Measurements from ENCODE around the gene SOAT2.

Gene SOAT2

DNA sequence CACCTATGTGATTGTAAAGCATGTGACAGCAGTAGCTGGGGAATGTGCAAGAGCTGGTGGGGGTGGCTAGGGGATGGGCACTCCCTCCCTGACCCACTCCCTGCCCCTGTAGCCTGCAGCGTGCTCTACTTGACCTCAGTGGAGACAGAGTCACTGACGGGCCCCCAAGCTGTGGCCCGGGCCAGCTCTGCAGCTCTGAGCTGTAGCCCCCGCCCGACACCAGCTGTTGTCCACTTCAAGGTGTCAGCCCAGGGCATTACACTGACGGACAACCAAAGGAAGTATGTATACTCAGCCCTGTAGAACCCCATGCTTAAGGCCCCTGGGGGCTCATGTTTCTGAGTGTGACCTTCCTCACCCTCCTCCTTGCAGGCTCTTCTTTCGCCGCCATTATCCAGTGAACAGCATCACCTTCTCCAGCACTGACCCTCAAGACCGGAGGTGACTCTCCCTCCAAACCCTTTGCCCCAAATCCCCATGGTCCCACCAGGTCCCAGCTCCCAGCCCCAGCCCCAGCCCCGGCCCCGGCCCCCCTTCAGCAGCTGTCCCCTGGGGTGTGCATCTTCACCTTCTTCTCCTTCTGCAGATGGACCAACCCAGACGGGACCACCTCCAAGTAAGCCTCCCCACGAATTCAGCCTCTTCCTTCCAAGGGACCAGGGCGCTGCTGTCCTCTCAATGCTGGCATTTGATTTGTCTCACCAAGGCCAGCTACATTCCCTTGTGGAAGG is 40.1 kb upstream of the SOAT2 start:
- Mint-ChIP-seq H3K9me3 (no peaks in the 10 kb centered on the region), H3K27ac (no peak overlapping the region)

DNA sequence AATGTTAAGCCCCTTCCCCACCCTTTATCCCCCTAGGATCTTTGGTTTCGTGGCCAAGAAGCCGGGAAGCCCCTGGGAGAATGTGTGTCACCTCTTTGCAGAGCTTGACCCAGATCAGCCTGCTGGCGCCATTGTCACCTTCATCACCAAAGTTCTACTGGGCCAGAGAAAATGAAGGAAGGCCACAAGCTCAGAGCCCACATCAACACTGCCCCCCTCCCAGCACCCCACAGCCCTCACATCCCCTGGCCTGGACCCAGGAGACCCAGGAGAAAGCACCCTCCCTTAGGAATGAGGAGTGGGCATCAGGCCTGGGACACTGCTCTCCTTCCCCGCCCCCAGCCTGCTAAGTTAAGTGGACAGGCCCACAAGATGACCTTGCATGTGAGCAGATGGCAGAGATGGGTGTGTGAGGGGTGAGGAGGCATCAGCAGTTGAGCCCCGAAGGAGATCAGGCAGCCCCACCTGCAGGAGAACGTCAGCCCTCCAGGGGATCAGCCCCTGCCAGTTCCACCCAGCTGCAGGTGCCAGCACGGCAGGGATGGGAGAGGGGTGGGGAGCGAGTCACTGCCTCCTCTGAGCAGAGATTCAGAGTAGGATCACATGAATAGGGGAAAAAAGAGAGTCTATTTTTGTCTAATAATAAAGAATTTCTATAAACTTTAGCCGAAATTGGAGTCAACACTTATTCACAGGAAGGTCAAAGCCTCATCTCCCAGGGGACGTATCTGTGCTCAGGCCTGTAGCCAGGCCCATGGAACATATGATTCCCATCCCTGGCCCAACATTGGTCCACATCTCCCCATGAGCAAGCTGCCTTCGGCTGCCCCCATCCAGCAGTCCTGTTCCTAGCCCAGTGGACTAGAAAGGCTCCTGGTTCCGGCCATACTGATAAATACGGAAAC is 39.3 kb upstream of the SOAT2 start:
- H3K27ac Mint-ChIP-seq = no peak overlapping the region
- no peaks in the 10 kb centered on the region for H3K27me3 Mint-ChIP-seq
- peaks cover 15% of the 10 kb centered on the region for H3K36me3 Mint-ChIP-seq (ENCODE audit: low read depth)
- H3K9me3 Mint-ChIP-seq = no peaks in the 10 kb centered on the region
- H3K4me3 Mint-ChIP-seq = no peak overlapping the region
- H3K4me1 Mint-ChIP-seq (ENCODE audit: low read depth) = peaks cover 5% of the 10 kb centered on the region

More for the DNA sequence above, 40.1 kb upstream of the SOAT2 start:
- no peak overlapping the region for H3K4me3 Mint-ChIP-seq
- H3K27me3 Mint-ChIP-seq = no peaks in the 10 kb centered on the region
- H3K4me1 Mint-ChIP-seq (ENCODE audit: low read depth) = peaks cover 5% of the 10 kb centered on the region
- peaks cover 15% of the 10 kb centered on the region for H3K36me3 Mint-ChIP-seq (ENCODE audit: low read depth)

DNA sequence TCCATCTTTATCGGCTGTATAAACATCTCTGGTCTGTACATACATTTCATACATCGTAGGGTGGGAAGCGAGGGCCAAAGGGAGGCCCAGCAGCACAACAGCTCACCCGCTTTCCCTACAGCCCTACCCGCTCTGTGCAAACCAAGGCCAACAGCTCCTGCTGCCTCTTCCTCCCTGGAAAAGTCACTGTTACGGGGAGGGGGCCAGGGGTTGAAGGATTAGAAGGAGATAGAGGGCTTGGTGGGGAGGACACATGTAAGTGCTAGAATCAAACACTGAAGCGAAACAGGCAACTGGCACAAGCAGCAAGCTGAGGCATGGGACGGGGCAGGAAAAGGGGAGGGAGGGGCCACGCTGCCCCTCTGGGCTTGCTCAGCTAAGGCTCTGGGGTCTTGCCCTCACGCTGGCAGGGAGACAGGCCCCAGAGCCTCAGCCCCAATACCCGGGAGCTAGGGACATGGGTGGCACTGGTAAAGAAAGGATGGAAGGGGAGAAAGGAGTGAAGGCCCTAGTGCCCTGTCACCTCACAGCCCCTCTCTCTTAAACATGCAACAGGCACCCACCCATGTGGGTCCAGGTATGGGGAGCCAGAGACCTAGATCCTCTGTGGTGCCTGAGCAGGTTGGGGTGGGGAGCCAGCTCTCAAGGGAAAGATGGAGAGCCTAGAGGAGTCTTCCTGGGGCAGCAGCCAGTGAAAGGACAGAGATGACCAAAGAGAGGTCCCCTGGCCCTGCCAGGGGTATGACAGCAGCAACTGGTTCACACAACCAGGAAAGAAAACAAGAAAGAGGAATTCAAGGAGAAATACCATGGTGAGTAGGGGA is 38.5 kb upstream of the SOAT2 start:
- no peaks in the 10 kb centered on the region for H3K9me3 Mint-ChIP-seq
- peaks cover 15% of the 10 kb centered on the region for H3K36me3 Mint-ChIP-seq (ENCODE audit: low read depth)
- H3K4me1 Mint-ChIP-seq (ENCODE audit: low read depth) = peaks cover 5% of the 10 kb centered on the region
- H3K27me3 Mint-ChIP-seq = no peaks in the 10 kb centered on the region
- H3K27ac Mint-ChIP-seq = no peak overlapping the region
- H3K4me3 Mint-ChIP-seq = no peak overlapping the region

DNA sequence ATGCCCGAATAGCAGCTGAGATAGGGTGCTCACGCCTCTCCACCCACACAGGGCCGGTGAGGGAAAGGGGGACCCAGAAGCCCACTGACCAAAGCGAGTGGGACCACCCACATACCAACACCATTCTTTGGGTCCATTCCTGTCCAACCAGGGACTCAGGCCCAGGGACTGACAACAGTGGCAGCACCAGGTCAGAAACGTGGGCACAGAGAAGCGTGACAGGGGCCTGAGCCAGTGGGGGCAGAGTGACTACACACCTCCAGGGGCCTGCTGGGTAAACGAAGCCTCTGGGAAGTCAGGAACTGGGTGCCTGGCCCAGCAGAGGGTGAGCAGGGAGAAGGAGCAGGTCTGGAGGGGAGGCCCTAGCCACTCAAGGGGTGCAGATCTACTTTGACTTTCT is 37.8 kb upstream of the SOAT2 start:
- peaks cover 5% of the 10 kb centered on the region for H3K4me1 Mint-ChIP-seq (ENCODE audit: low read depth)
- H3K27ac Mint-ChIP-seq = no peak overlapping the region
- H3K27me3 Mint-ChIP-seq = no peaks in the 10 kb centered on the region
- peaks cover 15% of the 10 kb centered on the region for H3K36me3 Mint-ChIP-seq (ENCODE audit: low read depth)
- H3K4me3 Mint-ChIP-seq = no peak overlapping the region
- no peaks in the 10 kb centered on the region for H3K9me3 Mint-ChIP-seq

DNA sequence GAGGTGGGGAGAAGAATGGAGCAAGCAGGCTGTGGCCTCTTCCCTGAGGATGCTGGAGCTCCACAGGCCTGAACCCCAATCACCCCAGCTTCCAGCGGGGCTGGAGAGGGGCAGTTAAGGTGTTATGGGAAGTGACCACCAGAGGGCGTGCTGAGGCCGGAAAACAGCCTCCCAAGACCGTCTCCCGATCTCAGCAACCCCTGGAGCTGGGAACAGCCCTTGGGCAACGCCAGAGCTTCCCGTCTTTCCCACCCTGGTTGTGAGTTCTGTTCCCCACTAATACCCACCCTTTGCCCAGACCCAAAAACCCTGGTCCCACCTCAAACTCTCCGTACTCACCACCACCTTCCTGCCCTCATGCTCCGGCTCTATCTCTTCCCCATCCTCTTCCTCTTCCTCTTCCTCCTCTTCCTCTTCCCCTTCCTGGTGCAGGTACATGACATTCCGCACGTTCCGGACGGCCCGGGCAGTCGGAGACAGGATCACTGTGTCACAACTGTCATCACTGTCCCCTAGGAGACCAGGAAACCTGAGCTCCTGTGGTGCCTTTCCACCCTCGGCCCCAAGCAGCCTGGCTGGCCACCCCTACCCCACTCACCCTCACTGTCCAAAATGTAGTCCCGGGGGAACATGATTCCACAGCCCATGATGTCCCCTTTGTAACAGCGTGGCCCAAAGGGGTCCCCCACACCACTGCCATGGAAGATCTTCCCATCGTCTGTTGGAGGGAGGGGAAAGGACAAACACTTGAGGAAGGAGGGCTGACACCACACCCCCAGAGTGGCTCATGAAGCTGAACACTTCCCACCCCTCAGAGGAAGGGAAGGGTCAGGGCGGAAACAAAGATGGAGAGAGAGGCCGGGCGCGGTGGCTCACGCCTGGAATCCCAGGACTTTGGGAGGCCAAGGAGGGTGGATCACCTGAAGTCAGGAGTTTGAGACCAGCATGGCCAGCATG is 37.0 kb upstream of the SOAT2 start:
- Mint-ChIP-seq H3K27ac (peak overlapping the region; percentile 51), H3K36me3 (ENCODE audit: low read depth) (peaks cover 15% of the 10 kb centered on the region), H3K4me1 (ENCODE audit: low read depth) (peaks cover 10% of the 10 kb centered on the region), H3K4me3 (no peak overlapping the region), H3K9me3 (no peaks in the 10 kb centered on the region), H3K27me3 (no peaks in the 10 kb centered on the region)

DNA sequence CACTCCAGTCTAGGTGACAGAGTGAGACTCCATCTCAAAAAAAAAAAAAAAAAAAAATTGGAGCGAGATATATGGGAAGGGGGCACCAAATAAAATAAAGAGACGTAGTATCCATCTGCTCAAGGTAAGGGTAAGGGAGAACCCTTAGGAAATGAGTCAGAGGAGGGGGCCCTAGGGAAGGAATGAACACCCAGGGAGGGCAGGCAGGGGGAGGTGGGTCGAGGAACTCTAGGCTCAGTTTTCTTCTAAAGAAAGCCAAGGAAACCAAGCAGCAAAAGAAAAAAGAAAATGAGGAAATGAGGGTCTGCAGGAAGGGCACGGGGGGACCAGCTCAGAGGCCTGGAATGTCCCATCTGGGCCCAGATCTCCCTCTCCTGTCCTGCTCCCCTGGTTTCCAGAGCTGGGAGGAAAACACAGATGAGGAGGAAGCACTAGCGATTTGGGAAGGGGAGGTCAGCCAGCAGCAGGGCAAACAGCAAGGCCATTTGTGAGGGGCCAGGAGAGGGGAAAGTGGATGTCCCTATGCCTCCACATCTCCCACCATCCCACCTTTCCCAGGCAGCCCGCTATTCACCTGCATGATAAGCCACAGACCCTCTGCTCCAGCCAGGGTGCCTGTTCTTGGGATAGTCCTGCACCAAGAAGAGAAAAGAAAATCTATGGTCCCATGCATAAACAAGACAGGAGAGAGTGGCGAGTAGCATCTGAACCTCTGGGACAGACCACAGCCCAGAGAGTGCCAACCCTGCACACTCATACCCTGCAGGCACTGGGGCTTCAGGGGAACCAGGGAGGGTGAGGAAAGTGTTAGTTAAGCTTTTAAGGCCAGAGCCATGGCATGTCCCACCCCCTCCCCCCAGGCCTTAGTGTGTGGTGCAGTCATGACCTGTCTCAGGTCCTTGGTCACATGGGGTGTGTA is 36.0 kb upstream of the SOAT2 start:
- Mint-ChIP-seq H3K27ac (no peak overlapping the region), H3K27me3 (no peaks in the 10 kb centered on the region), H3K4me3 (no peak overlapping the region), H3K4me1 (ENCODE audit: low read depth) (peaks cover 11% of the 10 kb centered on the region), H3K36me3 (ENCODE audit: low read depth) (peaks cover 17% of the 10 kb centered on the region), H3K9me3 (no peaks in the 10 kb centered on the region)

DNA sequence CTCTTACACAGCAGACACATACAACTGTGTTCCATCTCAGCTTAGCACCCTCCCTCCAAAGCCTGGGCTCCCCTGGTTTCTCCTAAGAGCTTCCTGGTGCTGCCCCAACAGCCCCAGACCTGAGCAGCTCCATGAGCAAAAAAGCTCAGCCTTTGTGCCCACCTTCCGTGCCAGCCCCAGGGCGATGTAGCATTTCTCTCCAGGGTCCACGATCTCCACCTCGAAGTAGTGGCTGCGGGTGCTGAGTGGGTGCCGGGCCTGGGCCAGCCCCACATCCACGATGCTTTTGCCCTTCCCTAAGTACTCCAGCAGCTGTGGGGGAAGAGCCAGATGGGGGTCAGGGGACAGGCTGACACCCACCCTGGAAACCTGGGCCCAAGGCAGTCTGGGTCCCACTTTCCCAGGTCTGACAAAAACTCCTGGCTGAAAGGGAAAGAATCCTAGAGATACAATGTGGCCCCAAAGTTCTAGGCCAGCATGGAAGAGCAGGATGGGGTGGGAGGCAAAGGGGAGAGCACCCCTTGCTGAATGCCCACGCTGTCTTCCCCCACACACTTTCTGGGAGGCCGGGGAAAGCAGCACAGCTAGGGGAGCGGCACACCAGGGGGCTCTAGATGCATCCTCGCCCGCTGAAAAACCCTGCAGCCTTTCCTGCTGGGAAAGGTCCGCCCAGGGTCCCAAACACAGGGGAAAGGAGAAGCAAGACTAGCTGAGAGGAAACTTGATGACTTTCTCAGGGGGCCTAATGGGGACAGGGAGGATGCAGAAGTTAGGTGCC is 35.1 kb upstream of the SOAT2 start:
- H3K27me3 Mint-ChIP-seq = no peaks in the 10 kb centered on the region
- H3K4me1 Mint-ChIP-seq (ENCODE audit: low read depth) = peaks cover 15% of the 10 kb centered on the region
- H3K9me3 Mint-ChIP-seq = no peaks in the 10 kb centered on the region
- peaks cover 26% of the 10 kb centered on the region for H3K36me3 Mint-ChIP-seq (ENCODE audit: low read depth)
- H3K27ac Mint-ChIP-seq = no peak overlapping the region
- H3K4me3 Mint-ChIP-seq = no peak overlapping the region

DNA sequence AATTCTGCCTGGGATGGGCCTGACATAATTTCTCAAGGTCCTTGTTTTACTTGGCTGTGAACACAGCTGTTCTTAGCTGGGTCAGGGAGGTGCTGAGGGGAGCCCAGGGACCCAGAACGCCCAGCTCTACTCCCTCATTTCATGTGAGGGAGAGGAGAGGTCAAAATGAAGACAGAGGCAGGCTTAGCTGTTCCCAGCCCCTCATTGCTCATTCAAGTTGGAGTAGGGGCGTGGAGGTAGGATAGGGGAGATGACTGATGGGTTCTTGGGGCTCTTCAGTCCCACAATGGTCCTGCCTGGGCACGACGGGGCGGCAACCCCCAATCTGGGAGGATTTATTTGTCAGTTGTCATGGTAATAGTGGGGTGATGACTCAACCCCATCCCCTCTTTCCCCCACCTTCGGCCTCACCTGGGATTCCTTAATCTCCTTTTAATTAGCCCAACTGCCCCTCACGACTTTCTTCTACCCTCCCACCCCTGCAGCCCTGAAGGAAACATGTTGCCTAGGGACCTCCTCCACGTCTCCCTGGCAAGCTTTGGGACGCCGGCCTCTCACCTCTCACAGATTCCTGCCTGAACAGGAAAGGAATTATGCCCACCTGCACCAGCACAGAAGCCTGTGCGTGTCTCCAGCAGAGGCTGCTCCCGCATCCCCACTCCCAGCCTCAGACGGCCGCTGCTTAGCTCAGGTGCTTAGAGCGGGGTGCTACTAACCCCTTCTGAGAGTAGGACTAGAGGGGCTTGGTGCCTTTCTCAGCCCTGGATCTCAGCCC is 34.3 kb upstream of the SOAT2 start:
- peaks cover 28% of the 10 kb centered on the region for H3K36me3 Mint-ChIP-seq (ENCODE audit: low read depth)
- H3K27me3 Mint-ChIP-seq = no peaks in the 10 kb centered on the region
- peaks cover 18% of the 10 kb centered on the region for H3K4me1 Mint-ChIP-seq (ENCODE audit: low read depth)
- no peak overlapping the region for H3K4me3 Mint-ChIP-seq
- H3K27ac Mint-ChIP-seq = no peak overlapping the region
- H3K9me3 Mint-ChIP-seq = no peaks in the 10 kb centered on the region

DNA sequence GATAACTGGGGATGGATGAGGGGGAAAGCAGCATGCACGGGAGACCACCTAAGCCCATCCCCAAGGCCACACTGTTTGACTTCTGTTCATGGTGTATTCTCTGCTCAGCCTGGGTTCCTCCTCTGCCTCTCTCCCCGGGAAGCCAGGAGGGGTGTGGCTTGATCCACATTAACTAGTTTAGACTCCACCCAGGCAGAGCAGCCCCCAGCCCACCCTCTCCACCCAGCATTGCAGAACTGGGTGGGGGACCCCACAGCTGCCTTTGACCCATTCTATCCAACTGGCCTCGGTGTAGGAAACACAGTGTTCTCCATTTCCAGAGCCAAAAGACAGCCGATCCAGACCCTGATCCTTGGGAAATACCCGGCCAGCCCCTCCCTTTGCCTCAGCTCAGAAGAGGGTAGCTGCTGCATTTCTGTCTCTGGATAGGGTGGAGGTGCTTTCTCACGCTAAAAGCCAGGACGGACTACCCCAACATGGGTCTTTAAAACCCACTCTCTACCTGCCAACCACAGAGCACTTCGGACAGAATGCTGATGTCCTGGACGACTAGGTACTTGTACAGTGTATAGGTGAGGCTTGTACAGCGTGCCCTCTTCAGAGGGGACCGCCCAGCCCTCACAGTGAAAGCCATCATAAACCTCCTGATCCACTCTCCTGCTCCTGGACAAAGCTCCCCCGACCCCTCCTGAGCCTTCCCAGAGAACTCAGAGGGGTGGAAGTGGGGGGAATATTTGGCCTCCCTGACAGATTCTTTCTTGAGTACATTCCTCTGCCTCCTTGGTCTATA is 33.5 kb upstream of the SOAT2 start:
- no peak overlapping the region for H3K4me3 Mint-ChIP-seq
- no peaks in the 10 kb centered on the region for H3K27me3 Mint-ChIP-seq
- peaks cover 36% of the 10 kb centered on the region for H3K36me3 Mint-ChIP-seq (ENCODE audit: low read depth)
- H3K9me3 Mint-ChIP-seq = no peaks in the 10 kb centered on the region
- no peak overlapping the region for H3K27ac Mint-ChIP-seq
- H3K4me1 Mint-ChIP-seq (ENCODE audit: low read depth) = peaks cover 23% of the 10 kb centered on the region

DNA sequence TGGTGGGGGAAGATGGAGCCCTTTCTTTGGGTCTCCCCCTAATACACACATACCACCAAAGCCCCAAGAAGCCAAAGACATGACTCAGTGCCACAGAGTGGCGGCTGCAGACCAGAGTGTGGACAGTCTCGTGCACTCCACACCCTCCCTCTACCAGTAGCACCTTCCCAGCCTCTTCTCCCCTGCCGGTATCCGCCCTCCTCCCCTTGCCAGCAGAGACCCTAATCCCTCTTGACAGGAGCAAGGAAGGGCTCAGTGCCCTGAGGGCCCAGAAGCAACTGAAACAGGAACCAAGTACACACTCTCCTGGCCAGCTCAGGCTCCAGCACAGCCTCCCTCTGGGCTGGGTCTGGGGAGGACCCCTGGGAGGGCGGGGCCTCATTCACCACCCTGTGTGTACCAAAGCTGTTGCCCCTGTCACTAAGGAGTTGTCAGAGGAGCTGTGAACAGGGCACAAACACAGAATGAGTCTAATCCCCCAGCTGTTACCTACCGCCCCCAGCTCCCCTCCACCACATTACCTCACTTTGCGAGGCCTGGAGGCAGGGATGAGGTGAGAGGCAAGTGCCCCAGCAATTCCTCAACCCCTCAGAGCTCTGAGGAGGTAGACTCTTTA is 32.3 kb upstream of the SOAT2 start:
- Mint-ChIP-seq H3K36me3 (ENCODE audit: low read depth) (peaks cover 38% of the 10 kb centered on the region), H3K27ac (peak overlapping the region; percentile 49), H3K4me3 (no peak overlapping the region), H3K4me1 (ENCODE audit: low read depth) (peaks cover 20% of the 10 kb centered on the region), H3K9me3 (no peaks in the 10 kb centered on the region), H3K27me3 (no peaks in the 10 kb centered on the region)
